ENCODE data around the gene ISCA1. TPM values are rescaled to one million over a fixed set of nuclear protein-coding genes. Genes with fewer than 3 reads are reported as not detected.

ISCA1 gene
- total and polyA plus RNA-seq, 2 experiments from 2014 or later: 34.2 to 57.1 TPM

DNA sequence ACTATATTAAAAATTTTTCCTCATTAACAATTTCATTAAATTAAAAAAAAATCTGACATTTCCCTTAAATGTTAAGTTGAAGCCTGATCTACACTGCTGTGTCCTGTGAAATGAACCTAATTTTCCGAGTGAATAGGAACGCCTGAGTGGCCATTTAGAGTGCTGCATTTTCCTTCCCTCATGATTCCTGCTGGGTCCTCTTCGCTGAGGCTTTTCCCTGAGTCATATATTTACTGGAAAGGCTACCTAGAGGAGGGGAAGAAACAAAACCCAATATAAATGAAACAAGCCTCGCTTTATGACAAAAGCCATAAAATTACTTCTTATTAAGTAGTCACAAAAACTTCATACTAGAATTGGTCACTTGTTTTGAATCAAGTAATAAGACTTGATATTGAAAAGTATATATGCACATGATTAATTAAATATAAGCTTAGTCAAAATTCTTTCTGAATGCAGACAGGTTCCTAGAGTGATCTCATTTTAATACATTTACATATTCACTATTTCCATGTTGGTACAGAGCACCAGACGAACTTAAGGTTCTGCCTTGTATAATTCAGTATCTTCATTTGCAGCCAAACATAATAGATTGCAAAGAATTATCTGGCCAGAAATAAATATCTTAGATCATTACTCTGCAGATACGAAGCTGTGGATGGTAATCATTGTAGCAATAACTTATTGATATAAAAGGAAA, 6.3 kb upstream of the ISCA1 start:
- H3K9me2 ChIP-seq (replicated peaks; ENCODE audit: insufficient read depth): no peaks in the 10 kb centered on the region
- H4K20me1 ChIP-seq (ENCODE audit: insufficient read depth, poor library complexity, severe bottlenecking): no peaks in the 10 kb centered on the region
- no peak overlapping the region for H3K4me3 ChIP-seq
- H2AFZ ChIP-seq: no peak overlapping the region
- H3K4me2 ChIP-seq: no peak overlapping the region
- no peaks in the 10 kb centered on the region for H3K27me3 ChIP-seq
- DNase-seq (ENCODE audit: low spot score): no peak
- TF ChIP-seq EZH2 (IDR thresholded peaks at IDR 0.05; ENCODE audit: borderline replicate concordance) (no peak), CTCF (IDR thresholded peaks at IDR 0.05; ENCODE audit: poor library complexity) (no peak), EZH2phosphoT487 (IDR thresholded peaks at IDR 0.05; ENCODE audit: low read depth, severe bottlenecking, unreplicated experiment) (no peak)
- no peaks in the 10 kb centered on the region for H3K9me3 ChIP-seq (ENCODE audit: low read depth)
- H3K36me3 ChIP-seq (replicated peaks; ENCODE audit: insufficient read depth, low read depth): no peaks in the 10 kb centered on the region
- 87% methylated on average over 6 of the region's 6 CpGs for WGBS (ENCODE audit: low lambda C conversion rate, missing lambda C conversion rate)
- H3K4me1 ChIP-seq (ENCODE audit: insufficient read depth): no peaks in the 10 kb centered on the region
- no peak overlapping the region for H3K27ac ChIP-seq
- no peaks in the 10 kb centered on the region for H3K79me2 ChIP-seq

- Histone ChIP-seq H3K27ac (no peak overlapping the region), H2AFZ (no peak overlapping the region), H3K36me3 (replicated peaks; ENCODE audit: insufficient read depth, low read depth) (no peaks in the 10 kb centered on the region), H3K9me2 (replicated peaks; ENCODE audit: insufficient read depth) (no peaks in the 10 kb centered on the region), H3K27me3 (no peaks in the 10 kb centered on the region), H3K4me3 (no peak overlapping the region), H3K4me2 (no peak overlapping the region), H3K79me2 (no peaks in the 10 kb centered on the region), H4K20me1 (ENCODE audit: insufficient read depth, poor library complexity, severe bottlenecking) (no peaks in the 10 kb centered on the region), H3K4me1 (ENCODE audit: insufficient read depth) (peaks cover 7% of the 10 kb centered on the region), H3K9me3 (ENCODE audit: low read depth) (no peaks in the 10 kb centered on the region)
- WGBS (ENCODE audit: low lambda C conversion rate, missing lambda C conversion rate): 49% methylated on average over 7 of the region's 7 CpGs
- TF ChIP-seq EZH2 (IDR thresholded peaks at IDR 0.05; ENCODE audit: borderline replicate concordance) (no peak), CTCF (IDR thresholded peaks at IDR 0.05; ENCODE audit: poor library complexity) (peak; percentile 39), EZH2phosphoT487 (IDR thresholded peaks at IDR 0.05; ENCODE audit: low read depth, severe bottlenecking, unreplicated experiment) (no peak)
- peak; percentile 63 for DNase-seq (ENCODE audit: low spot score)
Measured at GRCh38 chr9:86287013-86287412, 4.7 kb upstream of the ISCA1 start.

DNA sequence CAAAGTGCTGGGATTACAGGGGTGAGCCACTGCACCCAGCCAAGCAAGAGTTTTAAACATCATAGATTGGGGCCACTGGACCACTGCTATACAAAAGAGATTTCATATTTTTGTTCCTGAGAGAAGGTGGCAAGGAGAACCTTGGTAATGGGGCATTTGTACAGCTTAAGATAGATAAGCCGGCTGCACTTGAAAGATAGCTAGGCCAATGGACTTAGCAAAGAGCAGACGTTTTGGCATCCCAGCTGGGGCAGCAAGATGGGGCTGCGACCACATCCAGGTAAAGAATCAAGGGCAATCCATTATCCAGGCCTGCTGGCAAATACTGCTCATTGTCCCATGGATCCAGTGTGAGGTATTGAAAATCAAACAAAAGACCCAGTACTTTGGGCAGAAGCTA, 3.9 kb upstream of the ISCA1 start:
- WGBS (ENCODE audit: low lambda C conversion rate, missing lambda C conversion rate): 59% methylated on average over 3 of the region's 3 CpGs
- no peak overlapping the region for H3K27ac ChIP-seq
- H3K4me2 ChIP-seq: no peak overlapping the region
- no peak overlapping the region for H2AFZ ChIP-seq
- peaks cover 8% of the 10 kb centered on the region for H3K4me1 ChIP-seq (ENCODE audit: insufficient read depth)
- H3K36me3 ChIP-seq (replicated peaks; ENCODE audit: insufficient read depth, low read depth): no peaks in the 10 kb centered on the region
- H4K20me1 ChIP-seq (ENCODE audit: insufficient read depth, poor library complexity, severe bottlenecking): no peaks in the 10 kb centered on the region
- H3K4me3 ChIP-seq: no peak overlapping the region
- peaks cover 5% of the 10 kb centered on the region for H3K79me2 ChIP-seq
- no peaks in the 10 kb centered on the region for H3K9me2 ChIP-seq (replicated peaks; ENCODE audit: insufficient read depth)
- no peak for DNase-seq (ENCODE audit: low spot score)
- no peak for TF ChIP-seq CTCF (IDR thresholded peaks at IDR 0.05; ENCODE audit: poor library complexity)
- no peak for TF ChIP-seq EZH2 (IDR thresholded peaks at IDR 0.05; ENCODE audit: borderline replicate concordance)
- no peak for TF ChIP-seq EZH2phosphoT487 (IDR thresholded peaks at IDR 0.05; ENCODE audit: low read depth, severe bottlenecking, unreplicated experiment)
- H3K27me3 ChIP-seq: no peaks in the 10 kb centered on the region
- H3K9me3 ChIP-seq (ENCODE audit: low read depth): no peaks in the 10 kb centered on the region
